Neural cell (in vitro differentiated cells): ENCODE measurements around the gene ZBTB32. TPM values are rescaled to one million over a fixed set of nuclear protein-coding genes. Genes with fewer than 3 reads are reported as not detected.
"Not testable (repeated sequence)": the region's sequence is repeated elsewhere in the genome, so short reads cannot be mapped to it uniquely, and the experiment has no call there.

ENCODE experiments used
- H2AFZ ChIP-seq: fragments of 200-600, 300-800 bp; sonication (generic), shearing (Covaris generic); 2 replicates; pipeline ENCODE4 v1.6.0; 2014; ENCODE audit warnings: low read depth, mild to moderate bottlenecking, antibody characterized with exemption, low read length, moderate library complexity
- H3F3A ChIP-seq: fragments of 200-600 bp; shearing (Covaris generic); 2 replicates; pipeline ENCODE4 v1.6.1; 2016; ENCODE audit warnings: mild to moderate bottlenecking, moderate library complexity, mixed read lengths, antibody characterized with exemption, low read length; ENCODE audit not compliant: insufficient read depth, poor library complexity, severe bottlenecking
- H3K27ac ChIP-seq: fragments of 200-600, 300-800 bp; sonication (generic), shearing (Covaris generic); 2 replicates; pipeline ENCODE4 v1.5.1; 2014; ENCODE audit warnings: mild to moderate bottlenecking, low read length, moderate library complexity
- H3K27me3 ChIP-seq: fragments of 300-800, 200-600 bp; sonication (generic), shearing (Covaris generic); 2 replicates; pipeline ENCODE4 v1.6.0; 2014; ENCODE audit warnings: mild to moderate bottlenecking, low read depth, low read length, moderate library complexity; ENCODE audit not compliant: insufficient read depth
- H3K36me3 ChIP-seq: fragments of 300-800, 200-600 bp; sonication (generic), shearing (Covaris generic); 2 replicates; pipeline ENCODE4 v1.5.1; 2014; ENCODE audit warnings: mild to moderate bottlenecking, antibody characterized with exemption, low read length, moderate library complexity; ENCODE audit not compliant: insufficient read depth
- H3K4me2 ChIP-seq: fragments of 300-800, 200-600 bp; sonication (generic), shearing (Covaris generic); 2 replicates; pipeline ENCODE4 v1.6.0; 2014; ENCODE audit warnings: mild to moderate bottlenecking, low read length
- H3K4me3 ChIP-seq: fragments of 300-800, 200-600 bp; sonication (generic), shearing (Covaris generic); 2 replicates; pipeline ENCODE4 v1.5.1; 2014; ENCODE audit warnings: mild to moderate bottlenecking, low read length, moderate library complexity
- H3K79me2 ChIP-seq: fragments of 200-600 bp; shearing (Covaris generic); replicated peaks from 2 replicates; pipeline ENCODE4 v1.6.0; 2014; ENCODE audit warnings: mild to moderate bottlenecking, low read length, moderate library complexity; ENCODE audit not compliant: insufficient read depth
- H3K9ac ChIP-seq: fragments of 300-800, 200-600 bp; sonication (generic), shearing (Covaris generic); 2 replicates; pipeline ENCODE4 v1.6.1; 2016; ENCODE audit warnings: mild to moderate bottlenecking, low read length, mixed read lengths
- H3K9me2 ChIP-seq: fragments of 200-600 bp; shearing (Covaris generic); 2 replicates; pipeline ENCODE4 v1.6.1; 2016; ENCODE audit warnings: mild to moderate bottlenecking, low read length, mixed read lengths; ENCODE audit not compliant: insufficient read depth
- H3K9me3 ChIP-seq: fragments of 200-600, 300-800 bp; sonication (generic), shearing (Covaris generic); 2 replicates; pipeline ENCODE4 v1.6.1; 2016; ENCODE audit warnings: mild to moderate bottlenecking, mixed run types, low read length, moderate library complexity, mixed read lengths
- H4K20me1 ChIP-seq: fragments of 200-600 bp; shearing (Covaris generic); 2 replicates; pipeline ENCODE4 v1.6.1; 2016; ENCODE audit warnings: mild to moderate bottlenecking, mixed run types; ENCODE audit not compliant: insufficient read depth
- CTCF ChIP-seq: fragments of 450-650 bp; IDR thresholded peaks from 2 replicates; pipeline ENCODE4 v1.5.1; 2014; ENCODE audit warnings: antibody characterized with exemption, mild to moderate bottlenecking, moderate library complexity; ENCODE audit not compliant: poor library complexity, severe bottlenecking
- EP300 ChIP-seq: fragments of 450-650 bp; conservative IDR thresholded peaks from 2 replicates; pipeline ENCODE4 v1.6.1; 2014; ENCODE audit warnings: antibody characterized with exemption, mild to moderate bottlenecking, moderate library complexity; ENCODE audit not compliant: poor library complexity, severe bottlenecking
- EZH2 ChIP-seq: fragments of 200-600, 300-800 bp; shearing (Covaris generic), sonication (generic); IDR thresholded peaks from 2 replicates; pipeline ENCODE4 v1.6.1; 2014; ENCODE audit warnings: antibody characterized with exemption, low read length, borderline replicate concordance, mild to moderate bottlenecking; ENCODE audit not compliant: insufficient read depth, poor library complexity, severe bottlenecking
- MXI1 ChIP-seq: fragments of 450-650 bp; conservative IDR thresholded peaks from 2 replicates; pipeline ENCODE4 v1.6.1; 2014; ENCODE audit warnings: antibody characterized with exemption, mild to moderate bottlenecking; ENCODE audit not compliant: poor library complexity, severe bottlenecking
- POLR2AphosphoS5 ChIP-seq: IDR thresholded peaks from 2 replicates; pipeline ENCODE4 v1.6.1; 2012
- RAD21 ChIP-seq: fragments of 450-650 bp; conservative IDR thresholded peaks from 2 replicates; pipeline ENCODE4 v1.6.1; 2014; ENCODE audit warnings: antibody characterized with exemption, mild to moderate bottlenecking, moderate library complexity
- REST ChIP-seq: IDR thresholded peaks from 2 replicates; pipeline ENCODE4 v1.6.1; 2012; ENCODE audit warnings: borderline replicate concordance
- SMC3 ChIP-seq: fragments of 450-650 bp; conservative IDR thresholded peaks from 2 replicates; pipeline ENCODE4 v1.6.1; 2014; ENCODE audit warnings: antibody characterized with exemption, mild to moderate bottlenecking, moderate library complexity; ENCODE audit not compliant: poor library complexity
- TAF1 ChIP-seq: IDR thresholded peaks from 2 replicates; pipeline ENCODE4 v1.6.1; 2012; ENCODE audit warnings: low read depth
- polyA minus RNA-seq: library from RNA; depleted of rRNA, polyadenylated mRNA; stranded (reverse); fragments of >200 nt; gene quantifications from 2 replicates; pipeline ENCODE4 v1.2.3, GENCODE V29; 2014
- polyA plus RNA-seq: library from polyadenylated mRNA; depleted of rRNA; stranded (reverse); fragments of >200 nt; gene quantifications from 2 replicates; pipeline ENCODE4 v1.2.3, GENCODE V29; 2014

ZBTB32 gene
- polyA plus RNA-seq (not detected in 2 replicates), polyA minus RNA-seq (not detected in 2 replicates)

- H4K20me1 ChIP-seq: no peaks in the 10 kb centered on the region
- H2AFZ ChIP-seq: no peak within 1 kb of the TSS
- H3K9me2 ChIP-seq: no peaks in the 10 kb centered on the region
- no peak within 1 kb of the TSS for H3K4me3 ChIP-seq
- no peaks in the 10 kb centered on the region for H3K27me3 ChIP-seq
- H3K9me3 ChIP-seq: no peaks in the 10 kb centered on the region
- no peak within 1 kb of the TSS for H3K4me2 ChIP-seq
- H3K27ac ChIP-seq: no peak within 1 kb of the TSS
- no peaks in the 10 kb centered on the region for H3K36me3 ChIP-seq
- no peak for TF ChIP-seq REST
- TF ChIP-seq POLR2AphosphoS5: no peak
- TF ChIP-seq SMC3: no peak
- TF ChIP-seq MXI1: no peak
- no peak for TF ChIP-seq EZH2
- no peak for TF ChIP-seq RAD21
- no peak for TF ChIP-seq TAF1
- TF ChIP-seq CTCF: no peak
- TF ChIP-seq EP300: no peak
- no peak within 1 kb of the TSS for H3K9ac ChIP-seq
- H3K79me2 ChIP-seq: no peaks in the 10 kb centered on the region
- no peaks in the 10 kb centered on the region for H3F3A ChIP-seq
Measured at GRCh38 chr19:35704218-35704617, at the start of gene ZBTB32. Gene ZBTB32, plus strand, starts transcription at chr19:35704558. Its CDS starts 10,069 bp downstream, at chr19:35714627.

GRCh38 chr19:35654828-35655227, 49.5 kb upstream of the ZBTB32 start:
- H2AFZ ChIP-seq, H3K9me2 ChIP-seq, H3K36me3 ChIP-seq, H3K9me3 ChIP-seq, H3K27me3 ChIP-seq, H3F3A ChIP-seq, H3K79me2 ChIP-seq, H3K9ac ChIP-seq, H4K20me1 ChIP-seq, H3K4me3 ChIP-seq, H3K4me2 ChIP-seq, H3K27ac ChIP-seq: not testable (repeated sequence)

GRCh38 chr19:35655600-35655999, 48.8 kb upstream of the ZBTB32 start:
- H3K9ac ChIP-seq: no peak overlapping the region
- H3K27ac ChIP-seq: no peak overlapping the region
- H3K4me2 ChIP-seq: no peak overlapping the region
- no peaks in the 10 kb centered on the region for H3K9me2 ChIP-seq
- no peak overlapping the region for H3K4me3 ChIP-seq
- no peaks in the 10 kb centered on the region for H4K20me1 ChIP-seq
- no peaks in the 10 kb centered on the region for H3F3A ChIP-seq
- no peaks in the 10 kb centered on the region for H3K27me3 ChIP-seq
- peaks cover 5% of the 10 kb centered on the region for H3K36me3 ChIP-seq
- no peaks in the 10 kb centered on the region for H3K9me3 ChIP-seq
- TF ChIP-seq SMC3 (no peak), CTCF (no peak), POLR2AphosphoS5 (no peak), MXI1 (no peak), EZH2 (no peak), EP300 (no peak), REST (no peak), RAD21 (no peak), TAF1 (no peak)
- H2AFZ ChIP-seq: no peak overlapping the region
- no peaks in the 10 kb centered on the region for H3K79me2 ChIP-seq
